GM21786 (cell line): ENCODE results near the gene TMBIM4.

Experiments used
- ATAC-seq: cut with Tn5 transposase; IDR thresholded peaks from one replicate; pipeline ENCODE4 v1.9.1; 2021; ENCODE audit not compliant: unreplicated experiment

Gene TMBIM4

GRCh38 chr12:66142826-66143225 is 27.0 kb downstream of the TMBIM4 start:
- ATAC-seq = no peak

GRCh38 chr12:66141299-66141698 is 28.5 kb downstream of the TMBIM4 start:
- no peak for ATAC-seq

GRCh38 chr12:66140731-66141130 is 29.1 kb downstream of the TMBIM4 start:
- ATAC-seq = no peak

GRCh38 chr12:66139328-66139727 is 30.5 kb downstream of the TMBIM4 start:
- no peak for ATAC-seq

- ATAC-seq = no peak
These were observed 31.9 kb downstream of the TMBIM4 start for GRCh38 chr12:66137937-66138336.

- ATAC-seq = no peak
These were observed 37.4 kb downstream of the TMBIM4 start for GRCh38 chr12:66132408-66132807.

- no peak for ATAC-seq
These were observed 38.6 kb downstream of the TMBIM4 start for GRCh38 chr12:66131067-66131688.

- ATAC-seq = peak; percentile 97
These were observed 39.3 kb downstream of the TMBIM4 start, which contains the start of gene LLPH for GRCh38 chr12:66130267-66131066. Gene LLPH, minus strand, starts transcription at chr12:66130750. Its CDS starts 1,644 bp downstream, at chr12:66129106.

- no peak for ATAC-seq
These were observed 39.9 kb downstream of the TMBIM4 start for GRCh38 chr12:66129934-66130266.

GRCh38 chr12:66127650-66128049 is 42.1 kb downstream of the TMBIM4 start:
- ATAC-seq = no peak

GRCh38 chr12:66120477-66120876 is 49.3 kb downstream of the TMBIM4 start:
- no peak for ATAC-seq

GRCh38 chr12:66119870-66120241 is 49.9 kb downstream of the TMBIM4 start:
- peak; percentile 55 for ATAC-seq

GRCh38 chr12:66119229-66119869 is 50.4 kb downstream of the TMBIM4 start:
- no peak for ATAC-seq

GRCh38 chr12:66118240-66118891 is 51.4 kb downstream of the TMBIM4 start:
- no peak for ATAC-seq

GRCh38 chr12:66117242-66117641 is 52.6 kb downstream of the TMBIM4 start:
- no peak for ATAC-seq

GRCh38 chr12:66115071-66115600 is 54.7 kb downstream of the TMBIM4 start:
- no peak for ATAC-seq

- no peak for ATAC-seq
These were observed 56.3 kb downstream of the TMBIM4 start for GRCh38 chr12:66113471-66113870.

GRCh38 chr12:66111605-66112004 is 58.2 kb downstream of the TMBIM4 start:
- no peak for ATAC-seq

GRCh38 chr12:66109056-66109455 is 60.7 kb downstream of the TMBIM4 start:
- no peak for ATAC-seq

- no peak for ATAC-seq
These were observed 61.4 kb downstream of the TMBIM4 start for GRCh38 chr12:66108386-66108785.

- peak; percentile 98 for ATAC-seq
These were observed 62.3 kb downstream of the TMBIM4 start for GRCh38 chr12:66107451-66107915.
